Tibial nerve (tissue), 4 donors: ENCODE measurements around the gene TRIM67. TPM values are rescaled to one million over a fixed set of nuclear protein-coding genes. Genes with fewer than 3 reads are reported as not detected.

ENCODE experiments used
- DNase-seq, 2 donors: peaks; one replicate each; pipeline ENCODE4 v3.0.0-alpha.2; 2019; ENCODE audit warnings: low spot score in 2 of 2
- H3K27ac ChIP-seq, 4 donors: fragments of 200-600 bp; sonication (generic) in 3 of 4; one replicate each; pipeline ENCODE4 v1.5.1; 2017 to 2019; ENCODE audit warnings: mild to moderate bottlenecking in 1 of 4
- H3K27me3 ChIP-seq, 2 donors: fragments of 200-600 bp; sonication (generic) in 1 of 2; one replicate each; pipeline versions ENCODE4 v1.5.1 to v1.6.0; 2017 to 2019
- H3K36me3 ChIP-seq, 3 donors: fragments of 200-600 bp; sonication (generic); one replicate each; pipeline ENCODE4 v1.5.1; 2018 to 2019
- H3K4me1 ChIP-seq, 4 donors: fragments of 200-600 bp; sonication (generic) in 3 of 4; one replicate each; pipeline ENCODE4 v1.5.1; 2017 to 2019
- H3K4me3 ChIP-seq, 4 donors: fragments of 200-600 bp; sonication (generic) in 3 of 4; one replicate each; pipeline ENCODE4 v1.5.1; 2017 to 2019; ENCODE audit warnings: mild to moderate bottlenecking in 1 of 4, moderate library complexity in 1 of 4
- H3K9me3 ChIP-seq, 4 donors: fragments of 200-600 bp; sonication (generic) in 3 of 4; one replicate each; pipeline ENCODE4 v1.5.1; 2017 to 2019
- CTCF ChIP-seq, 5 experiments: fragments of 200-600 bp in 3 of 5; fragments of 450-650 bp in 2 of 5; sonication (generic) in 3 of 5; IDR thresholded peaks; one replicate each; pipeline ENCODE4 v1.5.1; 2016 to 2019; ENCODE audit warnings: antibody characterized with exemption in 5 of 5, mild to moderate bottlenecking in 3 of 5, moderate library complexity in 2 of 5
- EP300 ChIP-seq, 2 donors: sonication (generic); formaldehyde crosslinking; IDR thresholded peaks; one replicate each; pipeline ENCODE4 v1.6.1; 2017; ENCODE audit warnings: antibody characterized with exemption in 2 of 2, mild to moderate bottlenecking in 1 of 2
- POLR2A ChIP-seq, 2 donors: fragments of 450-650 bp; IDR thresholded peaks; one replicate each; pipeline ENCODE4 v1.6.1; 2017; ENCODE audit warnings: antibody characterized with exemption in 2 of 2, mild to moderate bottlenecking in 2 of 2, moderate library complexity in 2 of 2
- WGBS, 2 donors: methylation state at CpG; one replicate each; pipeline ENCODE4 v1.1.5; 2018; 5-methylcytosine and 5-hydroxymethylcytosine counted together
- total RNA-seq, 4 donors: library from RNA; depleted of rRNA; stranded (reverse); fragments of >200 nt; gene quantifications; one replicate each; pipeline ENCODE4 v1.1.0, GENCODE V29; 2016

Gene TRIM67
- total RNA-seq, 4 donors from 2014 or later, result 0.30 TPM; not detected in 3

- Histone ChIP-seq H3K27me3 (no peaks in the 10 kb centered on the region), H3K36me3 (no peaks in the 10 kb centered on the region), H3K4me1 (peaks cover 0 to 8% (median 0%) of the 10 kb centered on the region in 4 donors), H3K4me3 (no peak overlapping the region), H3K9me3 (no peaks in the 10 kb centered on the region), H3K27ac (no peak overlapping the region)
- TF ChIP-seq EP300 (IDR thresholded peaks at IDR 0.05) (no peak), CTCF (IDR thresholded peaks at IDR 0.05) (no peak), POLR2A (IDR thresholded peaks at IDR 0.05) (no peak)
- DNase-seq, result no peak
- WGBS, 2 donors, result 59 to 64% methylated on average over 2 of the region's 2 CpGs
These were observed 32.6 kb downstream of the TRIM67 start for GRCh38 chr1:231194476-231194842.

GRCh38 chr1:231194843-231195516, 33.1 kb downstream of the TRIM67 start:
- Histone ChIP-seq H3K27ac (no peak overlapping the region), H3K36me3 (no peaks in the 10 kb centered on the region), H3K27me3 (no peaks in the 10 kb centered on the region), H3K9me3 (no peaks in the 10 kb centered on the region), H3K4me1 (peaks cover 0 to 8% (median 0%) of the 10 kb centered on the region in 4 donors), H3K4me3 (no peak overlapping the region)
- DNase-seq, result no peak
- no peak for TF ChIP-seq CTCF (IDR thresholded peaks at IDR 0.05)
- TF ChIP-seq POLR2A (IDR thresholded peaks at IDR 0.05), result no peak
- no peak for TF ChIP-seq EP300 (IDR thresholded peaks at IDR 0.05)
- WGBS, 2 donors, result 74 to 75% methylated on average over 8 of the region's 8 CpGs

GRCh38 chr1:231196307-231196706, 34.4 kb downstream of the TRIM67 start:
- TF ChIP-seq EP300 (IDR thresholded peaks at IDR 0.05) (no peak), CTCF (IDR thresholded peaks at IDR 0.05) (no peak), POLR2A (IDR thresholded peaks at IDR 0.05) (no peak)
- no peak overlapping the region for H3K4me3 ChIP-seq
- DNase-seq, result no peak
- 87 to 92% methylated on average over 3 of the region's 3 CpGs for WGBS, 2 donors
- H3K27me3 ChIP-seq, result no peaks in the 10 kb centered on the region
- H3K4me1 ChIP-seq, result peaks cover 0 to 8% (median 0%) of the 10 kb centered on the region in 4 donors
- H3K9me3 ChIP-seq, result no peaks in the 10 kb centered on the region
- H3K27ac ChIP-seq, result no peak overlapping the region
- no peaks in the 10 kb centered on the region for H3K36me3 ChIP-seq

GRCh38 chr1:231196728-231197127, 34.9 kb downstream of the TRIM67 start:
- Histone ChIP-seq H3K27ac (no peak overlapping the region), H3K36me3 (no peaks in the 10 kb centered on the region), H3K4me3 (no peak overlapping the region), H3K27me3 (no peaks in the 10 kb centered on the region), H3K9me3 (no peaks in the 10 kb centered on the region), H3K4me1 (peaks cover 0 to 8% (median 0%) of the 10 kb centered on the region in 4 donors)
- no peak for DNase-seq
- 81 to 82% methylated on average over 2 of the region's 2 CpGs for WGBS, 2 donors
- no peak for TF ChIP-seq POLR2A (IDR thresholded peaks at IDR 0.05)
- no peak for TF ChIP-seq CTCF (IDR thresholded peaks at IDR 0.05)
- no peak for TF ChIP-seq EP300 (IDR thresholded peaks at IDR 0.05)

- H3K4me3 ChIP-seq, result no peak overlapping the region
- H3K27me3 ChIP-seq, result no peaks in the 10 kb centered on the region
- no peak overlapping the region for H3K27ac ChIP-seq
- 95 to 97% methylated on average over 7 of the region's 7 CpGs for WGBS, 2 donors
- H3K36me3 ChIP-seq, result no peaks in the 10 kb centered on the region
- H3K9me3 ChIP-seq, result no peaks in the 10 kb centered on the region
- DNase-seq, result no peak
- H3K4me1 ChIP-seq, result no peaks in the 10 kb centered on the region
- TF ChIP-seq EP300 (IDR thresholded peaks at IDR 0.05), result no peak
- TF ChIP-seq CTCF (IDR thresholded peaks at IDR 0.05), result no peak
- TF ChIP-seq POLR2A (IDR thresholded peaks at IDR 0.05), result no peak
These were observed 38.0 kb downstream of the TRIM67 start for GRCh38 chr1:231199868-231200267.
